PC-9 (cell line): ENCODE measurements around the gene ZNF19. TPM values are rescaled to one million over a fixed set of nuclear protein-coding genes. Genes with fewer than 3 reads are reported as not detected.

Experiments
- BruUV-seq: library from RNA; stranded (reverse); fragments of 400-500 nt; replicated peaks from 2 replicates; lab custom pipeline; 2021; lab: Mats Ljungman, UMichigan
- CTCF ChIA-PET: fragments of 300-600 bp; sonication (Branson Sonifier 250); formaldehyde crosslinking; loops from one replicate; lab custom pipeline; 2022; ENCODE audit warnings: antibody characterized with exemption; lab: Charles Lee
- POLR2A ChIA-PET: fragments of 300-600 bp; sonication (Branson Sonifier 250); formaldehyde crosslinking; loops from one replicate; lab custom pipeline; 2022; ENCODE audit warnings: antibody characterized with exemption; ENCODE audit not compliant: unreplicated experiment; lab: Charles Lee
- DNase-seq, 2 experiments: peaks; one replicate each; pipeline versions ENCODE4 v3.0.0 to v3.0.0-alpha.2; 2015 to 2022; ENCODE audit warnings: mixed read lengths in 1 of 2
- H2AFZ ChIP-seq: fragments of 200-600 bp; sonication (generic); 2 replicates; pipeline ENCODE4 v1.8.1; 2017; ENCODE audit warnings: antibody characterized with exemption
- H3F3A ChIP-seq: fragments of 200-600 bp; sonication (generic); 2 replicates; pipeline ENCODE4 v1.8.1; 2017; ENCODE audit warnings: antibody characterized with exemption, mild to moderate bottlenecking, low read depth; ENCODE audit not compliant: insufficient read depth
- H3K27ac ChIP-seq: fragments of 200-600 bp; sonication (generic); 2 replicates; pipeline ENCODE4 v1.6.1; 2016; ENCODE audit warnings: mixed run types
- H3K27me3 ChIP-seq: fragments of 200-600 bp; sonication (generic); 2 replicates; pipeline ENCODE4 v1.6.1; 2016; ENCODE audit warnings: low read depth, mixed run types; ENCODE audit not compliant: insufficient read depth
- H3K36me3 ChIP-seq: fragments of 200-600 bp; sonication (generic); 2 replicates; pipeline ENCODE4 v1.6.1; 2016; ENCODE audit warnings: low read depth, mixed run types
- H3K4me1 ChIP-seq: fragments of 200-600 bp; sonication (generic); replicated peaks from 2 replicates; pipeline ENCODE4 v1.6.1; 2016; ENCODE audit warnings: mixed run types; ENCODE audit not compliant: insufficient read depth
- H3K4me2 ChIP-seq: fragments of 200-600 bp; sonication (generic); 2 replicates; pipeline ENCODE4 v1.6.1; 2017; ENCODE audit warnings: mixed run types
- H3K4me3 ChIP-seq: fragments of 200-600 bp; sonication (generic); 2 replicates; pipeline ENCODE4 v1.6.1; 2016; ENCODE audit warnings: mixed run types
- H3K79me2 ChIP-seq: fragments of 200-600 bp; sonication (generic); 2 replicates; pipeline ENCODE4 v1.6.1; 2017; ENCODE audit warnings: low read depth, mixed run types
- H3K9me2 ChIP-seq: fragments of 200-600 bp; sonication (generic); 2 replicates; pipeline ENCODE4 v1.8.1; 2017; ENCODE audit warnings: mild to moderate bottlenecking; ENCODE audit not compliant: insufficient read depth
- H3K9me3 ChIP-seq: fragments of 200-600 bp; sonication (generic); 2 replicates; pipeline ENCODE4 v1.8.1; 2016; ENCODE audit warnings: low read depth; ENCODE audit not compliant: insufficient read depth
- H4K20me1 ChIP-seq: fragments of 200-600 bp; sonication (generic); 2 replicates; pipeline ENCODE4 v1.8.1; 2017; ENCODE audit not compliant: insufficient read depth
- CTCF ChIP-seq: fragments of 200-600 bp; sonication (generic); conservative IDR thresholded peaks from 2 replicates; pipeline ENCODE4 v1.6.1; 2017; ENCODE audit warnings: mixed run types, antibody characterized with exemption, mild to moderate bottlenecking, moderate library complexity
- EZH2 ChIP-seq: fragments of 200-600 bp; sonication (generic); IDR thresholded peaks from 2 replicates; pipeline ENCODE4 v1.8.0; 2017; ENCODE audit warnings: antibody characterized with exemption, low read depth
- intact Hi-C: fragments of 100-400 bp; cut with micrococcal nuclease; formaldehyde crosslinking; loops from one replicate; pipeline ENCODE4 v1.10.0; 2022; ENCODE audit not compliant: unreplicated experiment
- total RNA-seq: library from RNA; stranded (reverse); gene quantifications from 2 replicates; pipeline ENCODE4 v1.2.3, GENCODE V29; 2021

ZNF19 gene
- total RNA-seq, 1 experiment from 2014 or later, result 6.8 TPM

- Histone ChIP-seq H3K9me2 (no peaks in the 10 kb centered on the region), H3F3A (no peaks in the 10 kb centered on the region), H3K4me3 (no peak overlapping the region), H3K4me2 (no peak overlapping the region), H2AFZ (no peak overlapping the region), H3K9me3 (no peaks in the 10 kb centered on the region), H3K36me3 (no peaks in the 10 kb centered on the region), H3K27me3 (no peaks in the 10 kb centered on the region), H4K20me1 (no peaks in the 10 kb centered on the region), H3K79me2 (no peaks in the 10 kb centered on the region), H3K27ac (no peak overlapping the region), H3K4me1 (peaks cover 4% of the 10 kb centered on the region; the same call in 1 of the 2 replicates)
- no peak for DNase-seq
- TF ChIP-seq CTCF (no peak), EZH2 (no peak)
- intact Hi-C loops, result no loop called here
- ChIA-PET POLR2A (interaction anchor here (0.6 kb wide), 1 partner anchor 107 kb away, joined by 6 read pairs; no protein-coding TSS in a partner anchor), CTCF (interaction anchor here (1.6 kb wide), 1 partner anchor 9 kb away, joined by 5 read pairs; no protein-coding TSS in a partner anchor)
- BruUV-seq, result no TSS peak
Measured at GRCh38 chr16:71490361-71490760, 1.2 kb upstream of the ZNF19 start.

GRCh38 chr16:71484006-71484893 is 4.9 kb downstream of the ZNF19 start:
- H3K4me2 ChIP-seq, result peak overlapping the region; percentile 88
- peaks cover 10% of the 10 kb centered on the region for H3F3A ChIP-seq
- H3K9me3 ChIP-seq, result no peaks in the 10 kb centered on the region
- no peaks in the 10 kb centered on the region for H4K20me1 ChIP-seq
- peaks cover 15% of the 10 kb centered on the region for H3K4me1 ChIP-seq
- ChIA-PET POLR2A (interaction anchor here (0.6 to 0.9 kb wide), 4 partner anchors 22 to 63 kb away, joined by 3 to 6 read pairs (median 3); partner anchors contain the start of gene ZNF23), CTCF (interaction anchor here (0.7 to 1.1 kb wide), 3 partner anchors 9 to 127 kb away, joined by 3 to 5 read pairs (median 3); partner anchors contain the start of gene ZNF23)
- H3K79me2 ChIP-seq, result no peaks in the 10 kb centered on the region
- peak overlapping the region; percentile 98 for H2AFZ ChIP-seq
- intact Hi-C loops, result loop anchor here (2.0 to 5.0 kb wide), 2 partner anchors 21 to 53 kb away; partner anchors contain the start of gene ZNF23
- H3K9me2 ChIP-seq, result no peaks in the 10 kb centered on the region
- H3K36me3 ChIP-seq, result no peaks in the 10 kb centered on the region
- peak; percentile 72 to 79 for DNase-seq
- TF ChIP-seq CTCF (no peak), EZH2 (no peak)
- H3K27ac ChIP-seq, result peak overlapping the region; percentile 82
- TSS peak; percentile 92 for BruUV-seq
- peak overlapping the region; percentile 97 for H3K4me3 ChIP-seq
- H3K27me3 ChIP-seq, result no peaks in the 10 kb centered on the region

- Histone ChIP-seq H3K9me2 (no peaks in the 10 kb centered on the region), H3F3A (peaks cover 10% of the 10 kb centered on the region), H3K27ac (no peak overlapping the region), H4K20me1 (no peaks in the 10 kb centered on the region), H3K36me3 (0 out of 2 replicates have a peak, but pooled peaks cover 9% of the 10 kb centered on the region), H3K9me3 (no peaks in the 10 kb centered on the region), H3K79me2 (no peaks in the 10 kb centered on the region), H2AFZ (no peak overlapping the region), H3K27me3 (no peaks in the 10 kb centered on the region), H3K4me2 (no peak overlapping the region), H3K4me1 (peaks cover 15% of the 10 kb centered on the region), H3K4me3 (no peak overlapping the region)
- no peak for DNase-seq
- TF ChIP-seq EZH2 (no peak), CTCF (no peak)
- no TSS peak for BruUV-seq
- ChIA-PET CTCF (no interaction called here), POLR2A (interaction anchor here (0.6 kb wide), 1 partner anchor 1168 kb away, joined by 3 read pairs; no protein-coding TSS in a partner anchor)
- intact Hi-C loops, result loop anchor here (5.0 kb wide), 1 partner anchor 55 kb away; no protein-coding TSS in a partner anchor
Measured at GRCh38 chr16:71482569-71482968, 6.6 kb downstream of the ZNF19 start.
